Thoracic aorta (tissue), 2 donors: Measurements from ENCODE around the gene PPP2R5B. TPM values are rescaled to one million over a fixed set of nuclear protein-coding genes. Genes with fewer than 3 reads are reported as not detected.

Experiments
- ATAC-seq: fragments of 150-250 bp; one replicate; pipeline ENCODE4 v1.8.0; 2017; ENCODE audit warnings: low read depth; ENCODE audit not compliant: insufficient number of reproducible peaks, low FRiP score
- DNase-seq: peaks from one replicate; pipeline ENCODE4 v3.0.0-alpha.2; 2020; ENCODE audit warnings: low spot score
- H3K27ac ChIP-seq, 2 donors: fragments of 200-600 bp; sonication (generic); 1 replicate in 1 of 2; 2 replicates in 1 of 2; pipeline ENCODE4 v1.5.1; 2016; ENCODE audit warnings: mild to moderate bottlenecking in 2 of 2, moderate library complexity in 2 of 2
- H3K27me3 ChIP-seq: fragments of 200-600 bp; sonication (generic); replicated peaks from 2 replicates; pipeline ENCODE4 v1.6.0; 2016; ENCODE audit warnings: mild to moderate bottlenecking; ENCODE audit not compliant: insufficient read depth
- H3K36me3 ChIP-seq: fragments of 200-600 bp; sonication (generic); one replicate; pipeline ENCODE4 v1.5.1; 2016
- H3K4me1 ChIP-seq, 2 donors: fragments of 200-600 bp; sonication (generic); 1 replicate in 1 of 2; 2 replicates in 1 of 2; pipeline versions ENCODE4 v1.5.1 to v1.6.0; 2016; ENCODE audit warnings: low read depth in 2 of 2, mild to moderate bottlenecking in 1 of 2; ENCODE audit not compliant: control insufficient read depth in 1 of 2
- H3K4me3 ChIP-seq: fragments of 200-600 bp; sonication (generic); 2 replicates; pipeline ENCODE4 v1.5.1; 2016; ENCODE audit warnings: mild to moderate bottlenecking
- H3K9me3 ChIP-seq: fragments of 200-600 bp; sonication (generic); 2 replicates; pipeline ENCODE4 v1.5.1; 2016
- CTCF ChIP-seq: fragments of 200-600 bp; sonication (generic); IDR thresholded peaks from one replicate; pipeline ENCODE4 v1.5.1; 2019; ENCODE audit warnings: antibody characterized with exemption
- total RNA-seq, 2 donors: library from RNA; depleted of rRNA; stranded (reverse); fragments of >200 nt; gene quantifications; one replicate each; pipeline versions ENCODE4 v1.1.0 to v1.2.3, GENCODE V29; 2016

The PPP2R5B gene
- total RNA-seq, 2 donors from 2014 or later: 21.0 to 38.2 TPM

GRCh38 chr11:64933213-64933934 is 8.9 kb downstream of the PPP2R5B start:
- no peak for TF ChIP-seq CTCF
- Histone ChIP-seq H3K36me3 (peaks cover 48% of the 10 kb centered on the region), H3K9me3 (no peaks in the 10 kb centered on the region), H3K4me3 (no peak overlapping the region), H3K27me3 (no peaks in the 10 kb centered on the region), H3K27ac (no peak overlapping the region), H3K4me1 (no peaks in the 10 kb centered on the region)
- ATAC-seq (no peak), DNase-seq (no peak)

GRCh38 chr11:64933935-64934681 is 9.6 kb downstream of the PPP2R5B start:
- H3K27me3 ChIP-seq: no peaks in the 10 kb centered on the region
- H3K36me3 ChIP-seq: peaks cover 42% of the 10 kb centered on the region
- H3K27ac ChIP-seq: no peak overlapping the region
- H3K9me3 ChIP-seq: no peaks in the 10 kb centered on the region
- ATAC-seq (no peak), DNase-seq (no peak)
- no peak for TF ChIP-seq CTCF
- H3K4me1 ChIP-seq: no peaks in the 10 kb centered on the region
- no peak overlapping the region for H3K4me3 ChIP-seq

GRCh38 chr11:64934682-64935358 is 10.3 kb downstream of the PPP2R5B start:
- Histone ChIP-seq H3K9me3 (no peaks in the 10 kb centered on the region), H3K27ac (no peak overlapping the region), H3K27me3 (no peaks in the 10 kb centered on the region), H3K4me1 (peaks cover 0 to 7% of the 10 kb centered on the region in 2 donors), H3K36me3 (peaks cover 35% of the 10 kb centered on the region), H3K4me3 (no peak overlapping the region)
- no peak for DNase-seq
- no peak for TF ChIP-seq CTCF
- ATAC-seq: no peak

- no peak within 1 kb of the TSS for H3K27ac ChIP-seq
- DNase-seq: no peak
- no peak for ATAC-seq
- no peak for TF ChIP-seq CTCF
- H3K9me3 ChIP-seq: no peaks in the 10 kb centered on the region
- no peak within 1 kb of the TSS for H3K4me3 ChIP-seq
- H3K27me3 ChIP-seq: no peaks in the 10 kb centered on the region
- H3K36me3 ChIP-seq: peaks cover 28% of the 10 kb centered on the region
- H3K4me1 ChIP-seq: peaks cover 0 to 8% of the 10 kb centered on the region in 2 donors
Measured at GRCh38 chr11:64935359-64936081, 11.0 kb downstream of the PPP2R5B start, which contains the start of gene GPHA2. TSS of gene GPHA2 (minus strand) at chr11:64935893. CDS start at chr11:64935460, 433 bp downstream.
